ENCODE results near the gene CITED1. TPM values are rescaled to one million over a fixed set of nuclear protein-coding genes. Genes with fewer than 3 reads are reported as not detected.

The CITED1 gene
- total RNA-seq, 2 donors from 2014 or later, result not detected

DNA sequence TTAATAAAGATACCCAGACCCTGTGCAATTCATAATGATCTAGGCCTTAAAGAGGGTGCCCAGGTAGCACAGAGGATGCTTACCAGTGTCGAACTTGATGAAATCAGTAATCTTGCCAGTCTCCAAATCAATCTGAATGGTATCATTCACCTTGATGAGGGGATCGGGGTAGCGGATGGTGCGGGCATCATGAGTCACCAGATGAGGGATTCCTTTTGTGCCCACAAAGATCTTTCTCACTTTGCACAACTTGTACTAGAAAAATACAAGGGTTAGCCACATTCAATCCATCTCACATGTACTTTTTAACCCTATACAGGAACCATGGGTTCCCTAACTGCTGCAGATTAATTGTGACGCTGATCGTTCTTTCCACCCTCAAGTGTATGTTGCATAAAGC, 32.0 kb downstream of the CITED1 start:
- peaks cover 0 to 10% of the 10 kb centered on the region in 2 donors for H3K36me3 ChIP-seq (replicated peaks in 1 of 2; ENCODE audit: insufficient read depth in 1 of 2, low read depth in 2 of 2)
- no peak for ATAC-seq
- intact Hi-C loops (cut with DNase I), result no loop called here

DNA sequence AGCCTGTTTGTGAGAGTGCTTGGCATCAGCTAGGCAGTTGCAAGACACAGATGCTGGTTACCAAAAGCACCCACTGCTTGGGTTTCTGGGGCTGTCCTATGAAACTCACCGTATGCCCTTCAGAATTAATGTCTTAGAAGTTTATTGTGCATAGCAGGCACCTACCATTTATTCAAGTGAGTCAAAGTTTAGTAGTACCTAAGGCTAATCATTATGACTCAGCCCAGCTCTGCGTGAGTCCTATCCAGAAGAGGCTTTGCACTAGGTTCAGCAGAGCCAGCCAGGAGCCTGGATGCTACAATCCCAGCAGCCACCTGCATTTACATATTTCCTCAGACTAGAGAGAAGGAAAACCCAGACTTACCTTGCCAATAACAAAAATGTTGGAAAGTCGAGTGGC, 32.8 kb downstream of the CITED1 start:
- no peak overlapping the region for H3K4me3 ChIP-seq
- no peaks in the 10 kb centered on the region for H3K27me3 ChIP-seq
- no peaks in the 10 kb centered on the region for H3K9me3 ChIP-seq
- 64 to 68% methylated on average over 2 to 3 of the region's 3 CpGs for WGBS, 2 donors
- no peak for TF ChIP-seq POLR2A (IDR thresholded peaks at IDR 0.05)
- TF ChIP-seq, protein P1, sequence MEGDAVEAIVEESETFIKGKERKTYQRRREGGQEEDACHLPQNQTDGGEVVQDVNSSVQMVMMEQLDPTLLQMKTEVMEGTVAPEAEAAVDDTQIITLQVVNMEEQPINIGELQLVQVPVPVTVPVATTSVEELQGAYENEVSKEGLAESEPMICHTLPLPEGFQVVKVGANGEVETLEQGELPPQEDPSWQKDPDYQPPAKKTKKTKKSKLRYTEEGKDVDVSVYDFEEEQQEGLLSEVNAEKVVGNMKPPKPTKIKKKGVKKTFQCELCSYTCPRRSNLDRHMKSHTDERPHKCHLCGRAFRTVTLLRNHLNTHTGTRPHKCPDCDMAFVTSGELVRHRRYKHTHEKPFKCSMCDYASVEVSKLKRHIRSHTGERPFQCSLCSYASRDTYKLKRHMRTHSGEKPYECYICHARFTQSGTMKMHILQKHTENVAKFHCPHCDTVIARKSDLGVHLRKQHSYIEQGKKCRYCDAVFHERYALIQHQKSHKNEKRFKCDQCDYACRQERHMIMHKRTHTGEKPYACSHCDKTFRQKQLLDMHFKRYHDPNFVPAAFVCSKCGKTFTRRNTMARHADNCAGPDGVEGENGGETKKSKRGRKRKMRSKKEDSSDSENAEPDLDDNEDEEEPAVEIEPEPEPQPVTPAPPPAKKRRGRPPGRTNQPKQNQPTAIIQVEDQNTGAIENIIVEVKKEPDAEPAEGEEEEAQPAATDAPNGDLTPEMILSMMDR (IDR thresholded peaks at IDR 0.05), result no peak
- peaks cover 0 to 10% of the 10 kb centered on the region in 2 donors for H3K36me3 ChIP-seq (replicated peaks in 1 of 2; ENCODE audit: insufficient read depth in 1 of 2, low read depth in 2 of 2)
- no peak for DNase-seq
- intact Hi-C loops (cut with DNase I), result no loop called here
- peaks cover 17% of the 10 kb centered on the region for H3K4me1 ChIP-seq
- no peak for ATAC-seq
- no peak overlapping the region for H3K27ac ChIP-seq

More for the DNA sequence above, 32.0 kb downstream of the CITED1 start:
- Histone ChIP-seq H3K4me1 (peaks cover 17% of the 10 kb centered on the region), H3K4me3 (no peak overlapping the region), H3K27me3 (no peaks in the 10 kb centered on the region), H3K9me3 (no peaks in the 10 kb centered on the region), H3K27ac (no peak overlapping the region)
- no peak for TF ChIP-seq POLR2A (IDR thresholded peaks at IDR 0.05)
- TF ChIP-seq, protein P1 (IDR thresholded peaks at IDR 0.05), result no peak
- no peak for DNase-seq
- 81 to 97% methylated on average over 3 to 6 of the region's 6 CpGs for WGBS, 2 donors

DNA sequence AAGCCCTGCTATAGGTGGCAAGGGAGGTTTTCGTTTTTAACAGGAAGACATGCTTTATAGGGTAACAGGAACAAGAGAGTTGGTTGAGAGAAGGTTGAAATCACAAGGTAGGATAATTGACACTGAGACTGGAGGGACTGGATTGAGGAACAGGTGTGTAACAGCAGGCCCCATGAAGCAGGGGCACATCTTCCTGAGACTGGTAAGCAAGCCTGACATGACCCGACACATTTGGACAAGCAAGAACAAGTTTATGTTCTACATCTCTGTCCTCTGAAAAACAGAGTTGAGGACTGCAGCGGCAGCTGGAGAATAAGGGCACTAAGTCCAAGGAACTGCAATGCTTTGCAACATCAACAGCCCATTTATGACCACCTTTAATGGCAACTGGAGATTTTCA, 33.9 kb downstream of the CITED1 start:
- no peaks in the 10 kb centered on the region for H3K27me3 ChIP-seq
- no peak overlapping the region for H3K27ac ChIP-seq
- peaks cover 0 to 10% of the 10 kb centered on the region in 2 donors for H3K36me3 ChIP-seq (replicated peaks in 1 of 2; ENCODE audit: insufficient read depth in 1 of 2, low read depth in 2 of 2)
- 73 to 77% methylated on average over 3 of the region's 3 CpGs for WGBS, 2 donors
- TF ChIP-seq POLR2A (IDR thresholded peaks at IDR 0.05), result no peak
- TF ChIP-seq, protein P1 (IDR thresholded peaks at IDR 0.05), result no peak
- H3K9me3 ChIP-seq, result no peaks in the 10 kb centered on the region
- intact Hi-C loops (cut with DNase I), result no loop called here
- H3K4me3 ChIP-seq, result no peak overlapping the region
- no peak for ATAC-seq
- peaks cover 17% of the 10 kb centered on the region for H3K4me1 ChIP-seq
- no peak for DNase-seq

DNA sequence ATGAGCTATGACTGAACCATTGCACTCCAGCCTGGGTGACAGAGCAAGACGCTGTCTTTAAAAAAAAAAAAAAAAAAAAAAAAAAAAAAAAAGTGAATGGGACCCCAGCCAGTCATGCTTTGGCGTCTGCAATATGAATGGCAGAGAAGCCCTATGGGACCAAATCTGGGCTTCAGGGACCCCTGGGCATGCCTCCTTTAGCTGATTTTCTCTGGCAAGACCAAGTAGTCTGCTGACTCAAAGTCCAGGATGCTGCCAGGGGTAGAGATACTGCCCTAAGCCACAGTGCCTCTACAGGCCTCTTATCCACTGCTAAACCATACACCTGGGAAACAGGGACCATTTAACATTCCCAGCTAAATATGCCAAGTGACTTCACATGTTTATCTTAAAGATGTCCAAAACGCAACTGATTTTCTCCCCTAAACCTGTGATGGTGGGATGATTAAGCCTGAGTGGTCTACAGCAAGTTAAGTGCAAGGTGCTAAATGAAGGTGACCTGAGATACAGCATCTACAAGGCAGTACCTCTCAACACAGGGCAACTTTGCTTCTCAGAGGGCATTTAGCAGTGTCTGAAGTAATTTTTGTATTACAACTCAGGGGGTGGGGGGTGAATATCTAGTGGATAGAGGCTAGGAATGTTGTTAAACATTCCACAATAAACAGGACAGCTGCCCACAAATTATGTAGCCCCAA, 34.5 kb downstream of the CITED1 start:
- WGBS, 2 donors, result 43 to 47% methylated on average over 1 to 3 of the region's 3 CpGs
- TF ChIP-seq POLR2A (IDR thresholded peaks at IDR 0.05), result no peak
- TF ChIP-seq, protein P1 (IDR thresholded peaks at IDR 0.05), result no peak
- intact Hi-C loops (cut with DNase I), result no loop called here
- peaks cover 0 to 10% of the 10 kb centered on the region in 2 donors for H3K36me3 ChIP-seq (replicated peaks in 1 of 2; ENCODE audit: insufficient read depth in 1 of 2, low read depth in 2 of 2)
- no peak overlapping the region for H3K4me3 ChIP-seq
- no peaks in the 10 kb centered on the region for H3K27me3 ChIP-seq
- no peak overlapping the region for H3K27ac ChIP-seq
- ATAC-seq, result no peak
- no peak for DNase-seq
- H3K9me3 ChIP-seq, result no peaks in the 10 kb centered on the region
- peaks cover 17% of the 10 kb centered on the region for H3K4me1 ChIP-seq
